Fibroblast of pulmonary artery (primary cell): Measurements from ENCODE around the gene DHRSX.
"Not testable (repeated sequence)": the region's sequence is repeated elsewhere in the genome, so short reads cannot be mapped to it uniquely, and the experiment has no call there.

Experiments used
- DNase-seq: peaks from one replicate; pipeline ENCODE4 v3.0.0-alpha.2; 2010; ENCODE audit warnings: low read depth
- H3K4me3 ChIP-seq: replicated peaks from 2 replicates; pipeline ENCODE4 v1.5.1; 2011; ENCODE audit warnings: low read depth, mild to moderate bottlenecking, control low read depth, low read length, moderate library complexity
- TF ChIP-seq, protein P1 (sequence below): IDR thresholded peaks from 2 replicates; pipeline ENCODE4 v1.5.1; 2011; ENCODE audit warnings: mild to moderate bottlenecking, control low read depth, low read length, inconsistent platforms; ENCODE audit errors: missing control alignments

Gene DHRSX

GRCh38 chrX:2376166-2376565 lies 124.6 kb downstream of the DHRSX start:
- TF ChIP-seq, protein P1, sequence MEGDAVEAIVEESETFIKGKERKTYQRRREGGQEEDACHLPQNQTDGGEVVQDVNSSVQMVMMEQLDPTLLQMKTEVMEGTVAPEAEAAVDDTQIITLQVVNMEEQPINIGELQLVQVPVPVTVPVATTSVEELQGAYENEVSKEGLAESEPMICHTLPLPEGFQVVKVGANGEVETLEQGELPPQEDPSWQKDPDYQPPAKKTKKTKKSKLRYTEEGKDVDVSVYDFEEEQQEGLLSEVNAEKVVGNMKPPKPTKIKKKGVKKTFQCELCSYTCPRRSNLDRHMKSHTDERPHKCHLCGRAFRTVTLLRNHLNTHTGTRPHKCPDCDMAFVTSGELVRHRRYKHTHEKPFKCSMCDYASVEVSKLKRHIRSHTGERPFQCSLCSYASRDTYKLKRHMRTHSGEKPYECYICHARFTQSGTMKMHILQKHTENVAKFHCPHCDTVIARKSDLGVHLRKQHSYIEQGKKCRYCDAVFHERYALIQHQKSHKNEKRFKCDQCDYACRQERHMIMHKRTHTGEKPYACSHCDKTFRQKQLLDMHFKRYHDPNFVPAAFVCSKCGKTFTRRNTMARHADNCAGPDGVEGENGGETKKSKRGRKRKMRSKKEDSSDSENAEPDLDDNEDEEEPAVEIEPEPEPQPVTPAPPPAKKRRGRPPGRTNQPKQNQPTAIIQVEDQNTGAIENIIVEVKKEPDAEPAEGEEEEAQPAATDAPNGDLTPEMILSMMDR, result no peak
- H3K4me3 ChIP-seq, result no peak overlapping the region
- no peak for DNase-seq

GRCh38 chrX:2374086-2374485 lies 126.7 kb downstream of the DHRSX start:
- DNase-seq, result peak; percentile 17
- TF ChIP-seq, protein P1, result no peak
- no peak overlapping the region for H3K4me3 ChIP-seq

- DNase-seq, result no peak
- TF ChIP-seq, protein P1, result no peak
- no peak overlapping the region for H3K4me3 ChIP-seq
Measured at GRCh38 chrX:2373615-2374014, 127.2 kb downstream of the DHRSX start.

- no peak overlapping the region for H3K4me3 ChIP-seq
- no peak for DNase-seq
- TF ChIP-seq, protein P1, result no peak
Measured at GRCh38 chrX:2371026-2371711, 129.6 kb downstream of the DHRSX start.

DNA sequence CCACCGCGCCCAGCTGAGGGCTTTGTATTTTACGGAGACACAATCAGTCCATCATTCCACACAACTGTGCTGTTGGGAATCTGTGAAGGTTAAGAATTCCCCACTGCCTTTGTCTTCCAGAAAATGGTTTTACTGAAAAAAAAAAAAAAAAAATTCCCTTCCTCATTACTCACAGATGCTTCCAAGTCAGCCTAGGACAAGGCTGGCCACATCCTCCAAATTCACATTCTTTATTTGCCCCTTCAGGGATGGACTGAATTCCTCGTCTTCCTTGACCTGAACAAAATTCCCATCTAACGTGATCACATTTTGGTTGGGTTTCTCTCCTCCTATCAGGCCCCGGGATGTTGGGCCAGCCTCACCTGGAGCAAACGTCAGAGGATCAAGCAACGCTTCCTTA lies 130.3 kb downstream of the DHRSX start:
- no peak overlapping the region for H3K4me3 ChIP-seq
- no peak for DNase-seq
- TF ChIP-seq, protein P1, result no peak

- TF ChIP-seq, protein P1, result no peak
- H3K4me3 ChIP-seq, result no peak overlapping the region
- no peak for DNase-seq
Measured at GRCh38 chrX:2369206-2369605, 131.6 kb downstream of the DHRSX start.

DNA sequence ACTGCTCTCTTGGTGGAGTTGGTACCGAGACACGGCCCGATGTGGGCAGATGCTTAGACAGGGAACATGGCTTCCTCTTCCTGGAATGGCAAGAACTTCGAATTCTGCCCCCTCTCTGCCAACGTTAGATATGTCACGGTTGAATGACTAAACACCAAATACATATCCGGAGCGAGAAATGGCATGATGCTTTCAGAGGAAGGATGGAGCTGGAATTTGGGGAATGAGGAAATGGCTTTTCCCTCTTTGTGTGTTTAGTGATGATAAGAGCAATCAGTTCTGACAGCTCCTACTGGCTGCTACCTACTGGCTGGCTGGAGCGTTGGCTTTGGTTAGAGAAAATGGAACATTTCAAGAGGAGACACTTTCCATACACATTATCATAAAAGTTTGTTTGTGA lies 140.0 kb downstream of the DHRSX start:
- peak; percentile 65 for DNase-seq
- TF ChIP-seq, protein P1, result peak; percentile 12
- H3K4me3 ChIP-seq, result no peak overlapping the region

GRCh38 chrX:2359522-2359921 lies 141.3 kb downstream of the DHRSX start:
- DNase-seq, H3K4me3 ChIP-seq: not testable (repeated sequence)
